MM.1S (cell line): ENCODE data around the gene GAGE12J.

Experiments
- DNase-seq: peaks from one replicate; pipeline ENCODE4 v3.0.0-alpha.2; 2015
- H2AFZ ChIP-seq: fragments of 300-600 bp; sonication (generic); 2 replicates; pipeline ENCODE4 v1.6.0; 2016; ENCODE audit warnings: antibody characterized with exemption, low read length
- H3F3A ChIP-seq: fragments of 300-600 bp; sonication (generic); 2 replicates; pipeline ENCODE4 v1.6.1; 2016; ENCODE audit warnings: mild to moderate bottlenecking, antibody characterized with exemption, low read length, moderate library complexity, mixed read lengths; ENCODE audit not compliant: insufficient read depth
- H3K27ac ChIP-seq: fragments of 300-600 bp; sonication (generic); 2 replicates; pipeline ENCODE4 v1.5.1; 2016; ENCODE audit warnings: mild to moderate bottlenecking, low read length
- H3K27me3 ChIP-seq: fragments of 300-600 bp; sonication (generic); replicated peaks from 2 replicates; pipeline ENCODE4 v1.6.0; 2016; ENCODE audit warnings: low read length; ENCODE audit not compliant: insufficient read depth
- H3K36me3 ChIP-seq: fragments of 300-600 bp; sonication (generic); replicated peaks from 2 replicates; pipeline ENCODE4 v1.6.1; 2016; ENCODE audit warnings: mild to moderate bottlenecking, low read length, mixed read lengths; ENCODE audit not compliant: insufficient read depth
- H3K4me1 ChIP-seq: fragments of 300-600 bp; sonication (generic); 2 replicates; pipeline ENCODE4 v1.6.1; 2016; ENCODE audit warnings: low read length, mixed read lengths
- H3K4me2 ChIP-seq: fragments of 300-600 bp; sonication (generic); 2 replicates; pipeline ENCODE4 v1.6.0; 2016; ENCODE audit warnings: low read depth, low read length
- H3K4me3 ChIP-seq: fragments of 300-600 bp; sonication (generic); 2 replicates; pipeline ENCODE4 v1.5.1; 2016; ENCODE audit warnings: low read length, mixed read lengths
- H3K79me2 ChIP-seq: fragments of 300-600 bp; sonication (generic); 2 replicates; pipeline ENCODE4 v1.6.1; 2016; ENCODE audit warnings: mixed run types, low read length, mixed read lengths
- H3K9ac ChIP-seq: fragments of 300-600 bp; sonication (generic); 2 replicates; pipeline ENCODE4 v1.6.1; 2016; ENCODE audit warnings: low read length, mixed read lengths
- H3K9me2 ChIP-seq: fragments of 300-600 bp; sonication (generic); replicated peaks from 2 replicates; pipeline ENCODE4 v1.6.1; 2016; ENCODE audit warnings: mild to moderate bottlenecking, low read length, mixed read lengths; ENCODE audit not compliant: insufficient read depth
- H3K9me3 ChIP-seq: fragments of 300-600 bp; sonication (generic); replicated peaks from 2 replicates; pipeline ENCODE4 v1.6.1; 2016; ENCODE audit warnings: mild to moderate bottlenecking, low read length, mixed read lengths; ENCODE audit not compliant: insufficient read depth
- H4K20me1 ChIP-seq: fragments of 300-600 bp; sonication (generic); 2 replicates; pipeline ENCODE4 v1.6.1; 2016; ENCODE audit warnings: mild to moderate bottlenecking, low read length, moderate library complexity, mixed read lengths; ENCODE audit not compliant: insufficient read depth
- EZH2 ChIP-seq: fragments of 300-600 bp; sonication (generic); optimal IDR thresholded peaks from 2 replicates; pipeline ENCODE3; 2017; ENCODE audit warnings: low read depth, mild to moderate bottlenecking, antibody characterized with exemption, low read length, mixed read lengths
- EZH2phosphoT487 ChIP-seq: fragments of 300-600 bp; sonication (generic); IDR thresholded peaks from 2 replicates; pipeline ENCODE4 v1.6.1; 2018; ENCODE audit warnings: antibody characterized with exemption, low read length
- TF ChIP-seq, protein P1 (sequence below): fragments of 300-600 bp; sonication (generic); IDR thresholded peaks from 2 replicates; pipeline ENCODE4 v1.5.1; 2016; ENCODE audit warnings: antibody characterized with exemption, low read length, mixed read lengths

Gene GAGE12J

DNA sequence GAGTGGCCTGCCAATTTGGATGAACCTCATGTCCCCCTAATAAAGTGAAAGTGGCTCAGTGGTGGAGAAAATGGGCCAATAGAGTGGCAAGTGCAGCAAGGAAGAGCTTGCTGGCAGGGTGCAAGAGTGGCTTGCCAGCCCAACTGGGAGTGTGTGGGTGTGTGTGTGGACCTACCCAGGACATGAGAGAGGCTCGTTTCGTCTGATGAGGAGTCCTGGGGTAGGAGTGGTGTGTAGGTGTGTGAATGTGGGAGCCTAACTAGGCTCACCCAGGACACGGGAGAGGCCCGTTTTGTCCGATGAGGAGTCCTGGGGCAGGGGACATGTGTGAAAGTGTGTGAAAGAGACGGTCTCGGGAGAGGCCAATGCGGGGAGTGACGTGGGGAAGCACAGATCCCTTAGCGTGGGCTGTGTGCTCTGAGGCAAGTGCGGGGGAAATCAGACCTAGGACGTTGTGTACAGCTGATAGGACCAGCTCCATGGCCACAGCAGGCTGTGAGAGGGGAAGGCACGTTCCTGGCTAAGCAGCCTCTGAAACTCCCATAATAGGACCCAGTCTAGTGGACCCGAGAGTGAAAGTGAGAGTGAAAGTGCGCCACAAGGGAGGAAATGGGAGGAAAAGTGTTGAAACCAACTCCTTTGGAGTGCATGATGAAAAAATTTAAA, 13.1 kb upstream of the GAGE12J start:
- TF ChIP-seq EZH2phosphoT487 (no peak), EZH2 (no peak)
- TF ChIP-seq, protein P1, sequence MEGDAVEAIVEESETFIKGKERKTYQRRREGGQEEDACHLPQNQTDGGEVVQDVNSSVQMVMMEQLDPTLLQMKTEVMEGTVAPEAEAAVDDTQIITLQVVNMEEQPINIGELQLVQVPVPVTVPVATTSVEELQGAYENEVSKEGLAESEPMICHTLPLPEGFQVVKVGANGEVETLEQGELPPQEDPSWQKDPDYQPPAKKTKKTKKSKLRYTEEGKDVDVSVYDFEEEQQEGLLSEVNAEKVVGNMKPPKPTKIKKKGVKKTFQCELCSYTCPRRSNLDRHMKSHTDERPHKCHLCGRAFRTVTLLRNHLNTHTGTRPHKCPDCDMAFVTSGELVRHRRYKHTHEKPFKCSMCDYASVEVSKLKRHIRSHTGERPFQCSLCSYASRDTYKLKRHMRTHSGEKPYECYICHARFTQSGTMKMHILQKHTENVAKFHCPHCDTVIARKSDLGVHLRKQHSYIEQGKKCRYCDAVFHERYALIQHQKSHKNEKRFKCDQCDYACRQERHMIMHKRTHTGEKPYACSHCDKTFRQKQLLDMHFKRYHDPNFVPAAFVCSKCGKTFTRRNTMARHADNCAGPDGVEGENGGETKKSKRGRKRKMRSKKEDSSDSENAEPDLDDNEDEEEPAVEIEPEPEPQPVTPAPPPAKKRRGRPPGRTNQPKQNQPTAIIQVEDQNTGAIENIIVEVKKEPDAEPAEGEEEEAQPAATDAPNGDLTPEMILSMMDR = no peak
- Histone ChIP-seq H4K20me1 (no peaks in the 10 kb centered on the region), H3K79me2 (no peaks in the 10 kb centered on the region), H3K9ac (no peak overlapping the region), H3K4me1 (no peaks in the 10 kb centered on the region), H3F3A (no peaks in the 10 kb centered on the region), H3K27ac (no peak overlapping the region), H3K27me3 (no peaks in the 10 kb centered on the region), H2AFZ (no peak overlapping the region), H3K9me2 (no peaks in the 10 kb centered on the region), H3K4me3 (no peak overlapping the region), H3K36me3 (no peaks in the 10 kb centered on the region), H3K9me3 (no peaks in the 10 kb centered on the region), H3K4me2 (peak overlapping the region; percentile 32; the same call in 1 of the 2 replicates)
- no peak for DNase-seq

DNA sequence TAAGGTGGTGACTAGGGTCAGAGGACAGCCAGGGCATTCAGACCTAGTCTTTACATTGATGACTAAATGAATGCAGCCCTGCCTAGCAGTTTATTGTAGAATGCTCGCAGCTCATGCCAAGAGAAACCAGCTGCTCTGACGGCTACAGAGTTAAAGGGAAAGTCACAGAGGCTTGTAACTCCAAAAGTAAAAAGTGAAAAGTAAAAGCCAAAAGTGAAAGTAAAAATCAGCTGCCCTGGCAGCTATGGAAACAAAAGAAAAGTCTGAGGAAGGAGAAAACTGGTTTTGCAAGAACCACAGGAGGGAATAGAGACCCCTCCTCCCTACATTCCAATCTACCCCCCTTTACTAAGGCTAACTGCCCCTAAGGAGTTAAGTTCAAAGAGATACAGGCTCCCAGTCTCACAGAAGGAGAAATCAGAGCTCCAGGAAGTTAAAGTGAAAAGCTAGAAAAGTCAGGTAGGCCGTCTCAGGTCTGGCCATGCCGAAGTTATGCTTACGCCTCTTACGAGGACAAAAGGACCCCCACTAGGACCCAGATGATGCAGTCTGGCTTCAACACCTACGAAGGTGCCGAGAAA, 12.3 kb upstream of the GAGE12J start:
- Histone ChIP-seq H3K9me2 (no peaks in the 10 kb centered on the region), H3K27ac (no peak overlapping the region), H3K27me3 (no peaks in the 10 kb centered on the region), H3K9me3 (no peaks in the 10 kb centered on the region), H3K9ac (no peak overlapping the region), H3K4me3 (no peak overlapping the region), H2AFZ (no peak overlapping the region), H3K36me3 (no peaks in the 10 kb centered on the region), H3K79me2 (no peaks in the 10 kb centered on the region), H4K20me1 (no peaks in the 10 kb centered on the region), H3K4me2 (no peak overlapping the region; the same call in 1 of the 2 replicates), H3F3A (no peaks in the 10 kb centered on the region), H3K4me1 (no peaks in the 10 kb centered on the region)
- TF ChIP-seq, protein P1 = no peak
- no peak for TF ChIP-seq EZH2phosphoT487
- no peak for TF ChIP-seq EZH2
- DNase-seq = no peak

DNA sequence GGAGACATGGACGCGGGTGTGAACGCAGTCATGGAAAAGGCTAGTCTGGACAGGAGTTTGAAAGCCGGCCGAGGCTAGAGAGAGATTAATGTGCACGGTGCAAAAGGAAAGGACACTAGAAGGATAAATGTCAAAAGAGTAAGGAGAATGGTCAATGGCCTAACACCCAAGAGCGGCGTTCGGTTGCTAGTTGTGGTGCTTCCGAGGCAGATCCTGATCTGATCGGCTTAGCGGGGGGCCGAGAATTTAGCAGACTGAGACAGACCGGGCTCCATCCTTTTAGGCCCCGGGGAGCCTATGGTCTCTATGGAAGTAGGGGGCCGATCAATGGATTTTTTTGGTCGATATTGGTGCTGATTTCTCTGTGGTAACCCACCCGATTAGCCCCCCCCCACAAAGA, 11.5 kb upstream of the GAGE12J start:
- no peak for DNase-seq
- TF ChIP-seq EZH2 = no peak
- TF ChIP-seq, protein P1 = no peak
- no peak for TF ChIP-seq EZH2phosphoT487
- no peaks in the 10 kb centered on the region for H4K20me1 ChIP-seq
- no peak overlapping the region for H3K27ac ChIP-seq
- no peaks in the 10 kb centered on the region for H3K79me2 ChIP-seq
- no peak overlapping the region for H3K4me2 ChIP-seq
- H3K9me3 ChIP-seq = no peaks in the 10 kb centered on the region
- no peaks in the 10 kb centered on the region for H3K27me3 ChIP-seq
- no peaks in the 10 kb centered on the region for H3K9me2 ChIP-seq
- no peaks in the 10 kb centered on the region for H3K36me3 ChIP-seq
- H3K4me3 ChIP-seq = no peak overlapping the region
- H3F3A ChIP-seq = no peaks in the 10 kb centered on the region
- no peak overlapping the region for H3K9ac ChIP-seq
- no peaks in the 10 kb centered on the region for H3K4me1 ChIP-seq
- no peak overlapping the region for H2AFZ ChIP-seq
